Hematopoietic multipotent progenitor cell treated with erythropoietin and hydrocortisone succinate and interleukin-3 and kit ligand, for 6 days (in vitro differentiated cells): ENCODE measurements around the gene TBC1D10A.

Source experiments
- DNase-seq: peaks from one replicate; pipeline ENCODE4 v3.0.0-alpha.2; 2015

Gene TBC1D10A

DNA sequence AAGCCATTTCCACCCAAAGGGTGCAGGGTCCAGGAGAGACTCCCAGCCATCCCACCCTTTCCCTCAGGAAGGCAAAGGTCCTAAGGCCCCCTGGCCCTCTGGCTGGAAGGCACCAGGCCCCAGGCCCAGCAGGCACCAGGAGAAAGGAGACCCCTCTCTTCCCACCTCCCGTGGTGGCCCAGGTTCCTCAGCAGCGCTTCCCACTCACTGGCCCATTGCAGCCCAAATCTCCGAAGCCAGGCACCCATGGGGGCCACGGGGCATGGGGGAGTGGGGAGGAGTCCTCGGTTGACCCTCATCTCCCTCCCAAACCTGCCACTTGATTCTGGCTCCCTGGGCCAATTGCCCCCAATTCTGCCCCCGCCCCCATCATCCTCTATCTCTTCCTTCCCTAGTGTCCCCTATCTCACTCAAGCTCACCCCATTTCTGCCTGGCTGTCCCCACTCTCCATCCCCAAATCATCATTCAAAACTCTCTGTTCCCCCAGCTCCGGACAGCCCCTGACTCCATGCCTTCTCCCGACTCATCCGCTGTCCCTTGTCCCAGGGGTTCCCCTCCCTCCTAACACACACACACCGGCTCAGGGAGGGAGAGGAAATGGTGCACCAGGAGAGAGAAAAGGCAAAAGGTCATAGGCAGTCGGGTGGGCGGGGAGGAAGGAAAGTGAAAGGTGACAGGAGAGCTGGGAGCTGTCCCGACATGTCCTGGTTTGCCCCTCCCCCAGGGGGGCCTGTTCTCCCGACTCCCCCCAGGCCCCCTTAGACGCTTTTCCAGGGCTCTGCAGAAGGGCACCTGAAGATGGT is 81.4 kb downstream of the TBC1D10A start:
- no peak for DNase-seq

DNA sequence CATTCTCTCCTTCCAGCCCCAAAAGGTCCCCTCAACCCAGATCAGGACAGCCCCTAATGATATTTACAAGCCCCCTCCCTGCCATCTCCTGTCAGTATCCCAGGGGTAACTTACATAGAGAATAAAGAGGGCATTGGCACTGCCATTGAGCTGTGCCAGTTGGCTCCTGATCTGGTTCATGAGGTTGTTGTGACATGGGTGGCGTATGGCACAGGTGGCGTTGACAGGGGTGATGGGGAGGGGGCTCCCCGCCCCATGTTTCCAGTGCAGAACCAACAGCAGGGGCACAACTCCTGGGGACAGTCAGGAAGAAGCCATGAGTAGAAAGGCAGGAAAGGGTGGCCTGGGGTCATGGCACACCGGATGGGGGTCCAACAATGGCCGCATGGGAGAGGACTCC is 82.1 kb downstream of the TBC1D10A start:
- no peak for DNase-seq

DNA sequence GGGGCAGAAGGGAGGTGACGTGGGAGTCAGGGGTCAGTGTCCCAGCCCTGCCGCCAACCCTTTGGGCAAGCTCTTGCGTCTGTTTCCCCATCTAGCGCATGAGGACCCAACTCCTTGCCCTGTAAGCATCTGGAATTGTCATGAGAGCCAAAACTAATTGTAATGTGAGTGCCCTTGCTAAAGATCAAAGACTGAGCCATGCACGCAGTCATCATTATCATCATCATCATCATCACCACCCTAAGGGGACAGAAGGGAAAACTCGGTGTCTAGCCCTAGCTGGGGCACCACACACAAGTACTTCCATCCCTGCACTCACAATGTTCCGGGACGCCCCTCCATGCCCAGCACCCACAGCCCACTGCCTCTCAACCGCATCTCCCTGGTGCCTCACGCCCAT is 82.7 kb downstream of the TBC1D10A start:
- no peak for DNase-seq

DNA sequence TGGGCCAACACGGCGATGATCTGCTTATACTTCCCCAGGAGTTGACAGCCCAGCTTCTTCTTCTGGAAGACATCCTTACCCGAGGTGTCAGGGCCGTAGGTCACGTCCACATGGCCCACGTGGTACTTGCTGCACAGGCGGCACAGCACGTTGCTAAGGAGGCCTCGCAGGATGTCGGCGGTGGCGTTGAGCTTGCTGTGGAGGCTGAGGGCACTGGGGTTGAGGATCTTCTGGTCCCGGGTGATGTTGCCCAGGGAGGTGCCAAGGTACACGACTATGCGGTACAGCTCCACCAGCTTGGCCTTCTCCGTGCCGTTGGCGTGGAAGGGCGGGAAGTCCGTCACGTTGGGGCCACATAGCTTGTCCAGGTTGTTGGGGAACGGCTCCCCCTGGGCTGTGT is 83.1 kb downstream of the TBC1D10A start:
- DNase-seq, result no peak
